GM19099 (cell line): ENCODE data around the gene EPHA2.

Experiments
- POLR2A ChIP-seq: IDR thresholded peaks from 3 replicates; pipeline ENCODE4 v1.6.1; 2011; ENCODE audit warnings: low read depth; ENCODE audit not compliant: insufficient read length; ENCODE audit errors: extremely low read depth

EPHA2 gene

GRCh38 chr1:16187748-16188401 is 32.0 kb upstream of the EPHA2 start:
- TF ChIP-seq POLR2A, result no peak

DNA sequence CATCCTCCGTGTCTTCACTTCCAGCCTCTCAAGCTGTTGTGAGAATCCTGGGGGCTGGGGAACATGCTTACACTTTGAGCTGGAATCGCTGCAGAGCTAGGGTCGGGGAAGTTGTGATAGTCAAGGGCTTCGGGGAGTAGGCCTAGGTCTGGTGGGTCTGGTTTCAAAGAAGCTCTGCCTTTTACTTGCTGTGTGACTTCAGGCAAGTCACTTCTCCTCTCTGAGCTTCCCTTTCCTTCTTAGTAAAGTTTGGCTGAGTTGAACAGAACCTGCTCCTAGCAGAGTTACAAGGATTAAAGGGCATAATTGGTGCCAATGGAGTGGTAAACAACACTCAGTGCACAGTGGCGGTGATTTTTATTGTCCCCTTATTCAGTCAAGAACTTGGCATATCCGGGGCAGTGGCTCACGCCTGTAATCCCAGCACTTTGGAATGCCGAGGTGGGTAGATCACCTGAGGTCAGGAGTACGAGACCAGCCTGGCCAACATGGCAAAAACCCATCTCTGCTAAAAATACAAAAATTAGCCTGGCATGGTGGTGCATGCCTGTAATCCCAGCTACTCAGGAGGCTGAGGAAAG is 30.9 kb upstream of the EPHA2 start:
- TF ChIP-seq POLR2A, result no peak

DNA sequence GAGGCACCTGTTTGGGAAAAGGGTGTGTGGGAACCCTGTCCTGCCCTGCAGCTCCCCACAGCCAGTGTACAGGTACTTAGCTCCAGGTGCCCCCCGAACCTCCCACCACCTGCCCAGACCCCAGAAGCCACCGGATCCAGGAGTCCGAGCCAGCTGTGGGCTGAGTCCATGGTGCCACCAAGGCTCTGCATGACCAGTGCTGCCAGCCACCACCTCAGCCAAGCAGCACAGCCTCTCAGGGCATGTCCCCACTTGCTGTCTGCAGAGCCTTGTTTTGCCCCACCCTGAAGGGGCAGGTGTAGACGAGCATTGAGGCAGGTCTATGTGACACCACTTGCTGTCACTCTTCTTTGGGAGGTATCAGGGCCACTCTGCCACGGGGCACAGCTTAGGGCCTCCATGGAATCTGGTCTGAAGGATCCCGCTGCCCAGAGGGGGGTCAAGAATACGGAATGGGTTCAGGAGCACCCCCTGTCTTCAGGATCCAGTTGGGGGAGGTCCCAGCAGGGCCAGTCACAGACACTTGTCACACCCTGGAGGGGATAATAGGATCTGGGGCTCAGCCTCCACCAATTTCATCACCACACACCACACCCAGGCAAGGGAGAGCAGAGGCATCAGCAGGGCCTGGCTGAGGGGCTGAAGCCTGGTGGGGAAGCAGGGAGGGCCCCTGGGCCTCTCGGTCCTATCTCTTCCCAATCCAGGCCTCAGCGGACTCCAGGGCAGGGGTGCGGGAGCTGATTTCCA is 28.9 kb upstream of the EPHA2 start:
- TF ChIP-seq POLR2A, result no peak

- TF ChIP-seq POLR2A, result no peak
Measured at GRCh38 chr1:16183765-16184556, 28.1 kb upstream of the EPHA2 start.

DNA sequence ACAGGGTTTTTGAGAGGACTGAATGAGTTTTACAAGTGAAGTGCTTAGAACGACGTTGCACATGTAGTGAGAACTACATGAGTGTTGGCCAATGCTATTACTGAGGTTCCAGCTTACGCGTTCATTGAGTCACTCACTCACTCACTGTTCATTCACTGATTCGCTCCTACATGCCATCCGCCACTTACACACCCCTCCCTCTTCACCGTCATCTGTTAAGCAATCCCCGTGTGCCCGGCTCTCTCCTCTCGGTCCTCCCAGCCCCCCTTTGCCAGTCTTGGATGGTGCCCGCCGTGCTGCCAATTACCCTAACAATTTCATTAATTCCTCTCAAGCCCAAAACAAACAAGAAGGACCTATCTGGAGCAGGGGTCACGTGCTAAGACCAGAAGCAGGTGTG is 27.3 kb upstream of the EPHA2 start:
- TF ChIP-seq POLR2A, result no peak

- no peak for TF ChIP-seq POLR2A
Measured at GRCh38 chr1:16181887-16182719, 26.2 kb upstream of the EPHA2 start.

- no peak for TF ChIP-seq POLR2A
Measured at GRCh38 chr1:16180291-16180824, 24.5 kb upstream of the EPHA2 start.

DNA sequence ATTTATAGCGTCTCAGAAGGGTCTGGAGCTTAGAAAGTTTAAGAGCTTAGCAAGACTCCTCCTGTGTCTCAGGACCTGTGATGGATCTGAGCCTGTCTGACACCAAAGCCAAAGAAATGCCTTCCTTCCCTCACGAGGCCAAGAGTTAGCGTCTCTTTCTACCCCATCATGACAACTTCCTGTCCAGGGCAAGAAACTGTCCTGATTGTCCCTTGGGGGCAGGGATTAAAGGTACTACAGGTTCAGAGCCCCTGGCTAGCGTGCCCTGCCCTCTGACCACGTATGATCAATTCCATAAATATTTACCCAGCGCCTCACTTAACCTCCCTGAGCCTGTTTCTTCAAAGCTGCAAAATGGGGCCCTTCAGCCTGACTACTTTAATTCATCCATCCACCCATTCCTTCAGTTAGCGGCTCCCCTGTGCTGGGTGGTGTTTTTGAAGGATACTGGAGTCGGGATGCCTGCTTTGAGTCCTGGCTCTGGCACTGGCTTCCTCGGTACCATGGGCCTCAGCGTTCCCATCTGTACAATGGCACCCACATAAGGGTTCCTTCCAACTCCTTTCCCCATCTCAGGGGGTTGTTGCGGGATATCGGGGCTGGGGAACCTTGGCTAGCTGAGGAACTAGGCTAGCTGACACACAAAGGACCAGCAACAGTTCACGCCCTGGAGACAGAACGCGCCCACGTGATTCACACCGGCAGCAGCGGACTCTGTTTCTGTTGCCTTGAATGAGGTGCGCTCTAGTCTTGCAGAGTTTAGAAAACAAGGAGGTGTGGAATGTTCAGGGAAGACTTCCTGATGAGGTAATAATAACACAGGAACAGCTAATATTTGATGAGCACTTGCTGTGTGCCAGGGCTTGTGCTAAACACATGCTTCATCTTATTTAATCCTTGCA is 23.0 kb upstream of the EPHA2 start:
- no peak for TF ChIP-seq POLR2A

- TF ChIP-seq POLR2A, result no peak
Measured at GRCh38 chr1:16177306-16177705, 21.4 kb upstream of the EPHA2 start.

DNA sequence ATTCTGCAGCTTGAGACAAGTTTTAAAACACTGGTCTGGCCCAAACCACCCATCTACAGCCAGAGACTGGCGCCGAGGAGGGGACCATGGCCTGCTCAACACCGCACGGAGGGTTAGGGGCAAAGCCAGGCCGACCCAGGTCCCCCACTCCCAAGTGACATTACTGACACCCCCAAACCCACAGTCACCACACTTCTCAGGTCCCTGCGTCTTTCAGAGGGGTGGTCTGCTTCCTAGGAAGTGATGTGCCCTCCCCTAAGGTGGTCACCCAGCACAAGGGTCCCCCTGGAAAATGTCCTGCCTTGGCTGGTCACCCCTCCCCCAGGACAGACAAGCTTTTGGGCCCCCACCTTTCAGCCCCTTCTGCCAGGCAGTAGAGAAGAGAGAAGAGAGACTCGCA is 20.8 kb upstream of the EPHA2 start:
- TF ChIP-seq POLR2A, result no peak

DNA sequence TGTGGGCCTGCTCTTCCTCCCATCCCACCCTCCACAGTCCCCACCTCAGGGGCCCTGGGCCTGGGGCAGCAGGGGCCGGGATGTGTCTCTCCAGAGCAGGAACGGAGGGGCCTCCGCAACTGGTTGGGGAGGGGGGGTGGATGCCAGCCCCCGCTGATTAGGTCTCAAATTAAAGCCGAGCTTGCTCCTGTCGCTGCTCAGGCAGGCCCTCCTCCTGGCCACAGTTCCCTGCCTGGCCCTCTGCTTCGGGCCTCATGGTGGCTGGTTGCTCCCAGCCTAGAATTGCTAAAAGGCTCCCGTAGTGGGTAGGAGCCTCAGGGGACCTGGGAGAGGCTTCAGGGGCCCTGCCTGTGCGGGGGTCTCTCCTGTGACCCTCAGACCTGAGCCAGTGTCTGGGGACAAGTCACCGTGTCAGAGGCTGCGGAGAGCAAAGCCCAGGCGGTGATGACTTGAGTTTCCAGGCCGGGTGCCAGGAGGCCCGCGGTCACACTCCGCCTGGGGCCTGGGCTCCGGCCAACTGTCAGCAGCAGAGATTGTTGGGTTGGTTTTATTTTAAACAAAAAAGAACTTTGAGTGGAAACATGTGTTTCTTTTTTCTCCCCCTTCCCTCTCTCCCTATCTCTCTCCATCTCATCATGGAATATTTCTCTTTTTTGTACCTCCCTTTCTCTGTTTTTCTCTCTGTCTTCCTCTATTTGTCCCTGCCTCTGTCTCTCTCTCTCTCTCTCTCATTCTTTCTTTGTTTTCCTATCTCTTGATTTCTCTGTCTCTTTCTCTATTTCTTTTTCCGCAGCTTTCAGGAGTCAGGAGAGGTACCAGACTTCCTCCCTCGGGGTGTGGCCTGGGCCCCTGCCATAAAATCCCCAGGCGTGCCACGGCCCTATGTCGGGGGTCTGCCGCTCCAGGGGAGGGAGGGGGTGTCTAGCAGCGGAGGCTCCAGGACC is 20.0 kb upstream of the EPHA2 start:
- TF ChIP-seq POLR2A, result no peak

DNA sequence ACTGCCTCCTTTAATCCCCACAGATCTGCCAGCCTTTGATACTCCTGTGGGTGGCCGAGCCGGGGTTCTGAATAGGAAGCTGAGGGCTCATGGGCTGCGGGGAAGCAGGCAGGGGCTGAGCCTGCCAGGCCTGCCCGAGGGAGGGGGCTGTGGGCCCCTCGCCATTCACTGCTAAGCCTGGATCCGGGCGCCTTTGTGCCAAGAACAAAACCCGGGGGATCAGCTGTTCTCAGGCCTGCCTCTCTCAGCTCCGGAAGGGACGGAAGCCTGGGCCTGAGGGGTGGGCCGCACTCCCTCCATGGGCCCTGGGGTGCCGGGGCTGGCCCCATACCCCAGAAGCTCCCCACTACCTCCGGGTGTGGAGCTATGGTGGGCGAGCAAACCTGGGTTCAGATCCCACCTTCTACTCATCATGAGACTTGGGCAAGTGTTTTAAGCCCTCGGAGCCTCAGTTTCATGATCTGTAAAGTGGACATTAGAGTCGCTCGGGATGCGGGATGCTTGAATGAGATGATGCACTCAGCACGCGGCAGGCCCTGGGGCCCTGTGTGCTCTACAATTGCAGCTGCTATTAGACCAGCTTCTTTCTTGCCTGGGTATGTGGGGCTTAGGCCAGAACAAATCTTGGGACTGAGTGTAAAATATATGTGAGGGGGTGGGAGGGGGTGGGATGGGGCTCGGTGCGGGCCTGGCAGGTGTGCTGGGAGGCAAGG is 19.2 kb upstream of the EPHA2 start:
- TF ChIP-seq POLR2A, result no peak
